HL-60 (cell line): ENCODE results near the gene WWOX.

ENCODE experiments used
- DNase-seq, 2 experiments: peaks; one replicate each; pipeline ENCODE4 v3.0.0-alpha.2; 2010 to 2020; ENCODE audit warnings: low read depth in 1 of 2, low spot score in 1 of 2
- H3K27ac ChIP-seq: fragments of 250-450 bp; sonication (Bioruptor Pico); replicated peaks from 2 replicates; pipeline ENCODE4 v1.5.1; 2020; ENCODE audit warnings: mild to moderate bottlenecking, moderate library complexity
- H3K27me3 ChIP-seq: fragments of 250-450 bp; sonication (Bioruptor Pico); 2 replicates; pipeline ENCODE4 v1.5.1; 2021; ENCODE audit warnings: mild to moderate bottlenecking, moderate library complexity; ENCODE audit not compliant: insufficient read depth, poor library complexity, severe bottlenecking
- H3K4me3 ChIP-seq: replicated peaks from 2 replicates; pipeline ENCODE4 v1.5.1; 2011; ENCODE audit warnings: mild to moderate bottlenecking, control low read depth, low read length; ENCODE audit not compliant: insufficient read depth
- GABPA ChIP-seq: IDR thresholded peaks from 2 replicates; pipeline ENCODE4 v1.6.1; 2012; ENCODE audit warnings: low read depth
- POLR2AphosphoS5 ChIP-seq: IDR thresholded peaks from 2 replicates; pipeline ENCODE4 v1.6.1; 2012; ENCODE audit warnings: low read depth
- SPI1 ChIP-seq: IDR thresholded peaks from 2 replicates; pipeline ENCODE4 v1.6.1; 2012; ENCODE audit warnings: low read depth, mild to moderate bottlenecking, borderline replicate concordance
- TF ChIP-seq, protein P1 (sequence below): IDR thresholded peaks from one replicate; pipeline ENCODE4 v1.5.1; 2011; ENCODE audit warnings: low read length, control low read depth, inconsistent platforms; ENCODE audit not compliant: insufficient read depth
- TF ChIP-seq, protein P2 (sequence below): IDR thresholded peaks from 2 replicates; pipeline ENCODE4 v1.6.1; 2012; ENCODE audit warnings: low read depth; ENCODE audit not compliant: insufficient replicate concordance

Gene WWOX

DNA sequence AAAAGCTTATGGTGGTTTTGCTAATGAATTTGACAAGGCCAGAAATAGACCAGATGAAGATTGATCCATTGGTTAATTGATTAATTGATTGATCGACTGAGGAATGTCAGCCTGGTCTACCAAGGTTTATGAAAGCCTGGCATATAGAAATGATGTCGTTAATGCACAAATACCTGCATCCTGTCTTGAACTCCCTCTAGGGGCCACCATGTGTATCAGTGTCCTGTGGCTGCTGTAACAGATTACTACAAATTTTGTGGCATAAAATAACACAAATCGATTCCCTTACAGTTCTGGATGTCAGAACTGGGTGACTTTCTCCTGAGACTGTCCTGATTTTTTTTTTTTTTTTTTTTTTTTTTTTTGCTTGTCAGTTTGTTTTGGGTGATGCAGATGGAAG lies 947.9 kb downstream of the WWOX start:
- DNase-seq, result peak in 1 of 2 experiments; percentile 4
- TF ChIP-seq POLR2AphosphoS5 (no peak), GABPA (no peak), SPI1 (no peak)
- TF ChIP-seq, protein P1, sequence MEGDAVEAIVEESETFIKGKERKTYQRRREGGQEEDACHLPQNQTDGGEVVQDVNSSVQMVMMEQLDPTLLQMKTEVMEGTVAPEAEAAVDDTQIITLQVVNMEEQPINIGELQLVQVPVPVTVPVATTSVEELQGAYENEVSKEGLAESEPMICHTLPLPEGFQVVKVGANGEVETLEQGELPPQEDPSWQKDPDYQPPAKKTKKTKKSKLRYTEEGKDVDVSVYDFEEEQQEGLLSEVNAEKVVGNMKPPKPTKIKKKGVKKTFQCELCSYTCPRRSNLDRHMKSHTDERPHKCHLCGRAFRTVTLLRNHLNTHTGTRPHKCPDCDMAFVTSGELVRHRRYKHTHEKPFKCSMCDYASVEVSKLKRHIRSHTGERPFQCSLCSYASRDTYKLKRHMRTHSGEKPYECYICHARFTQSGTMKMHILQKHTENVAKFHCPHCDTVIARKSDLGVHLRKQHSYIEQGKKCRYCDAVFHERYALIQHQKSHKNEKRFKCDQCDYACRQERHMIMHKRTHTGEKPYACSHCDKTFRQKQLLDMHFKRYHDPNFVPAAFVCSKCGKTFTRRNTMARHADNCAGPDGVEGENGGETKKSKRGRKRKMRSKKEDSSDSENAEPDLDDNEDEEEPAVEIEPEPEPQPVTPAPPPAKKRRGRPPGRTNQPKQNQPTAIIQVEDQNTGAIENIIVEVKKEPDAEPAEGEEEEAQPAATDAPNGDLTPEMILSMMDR, result peak; percentile 42
- TF ChIP-seq, protein P2, sequence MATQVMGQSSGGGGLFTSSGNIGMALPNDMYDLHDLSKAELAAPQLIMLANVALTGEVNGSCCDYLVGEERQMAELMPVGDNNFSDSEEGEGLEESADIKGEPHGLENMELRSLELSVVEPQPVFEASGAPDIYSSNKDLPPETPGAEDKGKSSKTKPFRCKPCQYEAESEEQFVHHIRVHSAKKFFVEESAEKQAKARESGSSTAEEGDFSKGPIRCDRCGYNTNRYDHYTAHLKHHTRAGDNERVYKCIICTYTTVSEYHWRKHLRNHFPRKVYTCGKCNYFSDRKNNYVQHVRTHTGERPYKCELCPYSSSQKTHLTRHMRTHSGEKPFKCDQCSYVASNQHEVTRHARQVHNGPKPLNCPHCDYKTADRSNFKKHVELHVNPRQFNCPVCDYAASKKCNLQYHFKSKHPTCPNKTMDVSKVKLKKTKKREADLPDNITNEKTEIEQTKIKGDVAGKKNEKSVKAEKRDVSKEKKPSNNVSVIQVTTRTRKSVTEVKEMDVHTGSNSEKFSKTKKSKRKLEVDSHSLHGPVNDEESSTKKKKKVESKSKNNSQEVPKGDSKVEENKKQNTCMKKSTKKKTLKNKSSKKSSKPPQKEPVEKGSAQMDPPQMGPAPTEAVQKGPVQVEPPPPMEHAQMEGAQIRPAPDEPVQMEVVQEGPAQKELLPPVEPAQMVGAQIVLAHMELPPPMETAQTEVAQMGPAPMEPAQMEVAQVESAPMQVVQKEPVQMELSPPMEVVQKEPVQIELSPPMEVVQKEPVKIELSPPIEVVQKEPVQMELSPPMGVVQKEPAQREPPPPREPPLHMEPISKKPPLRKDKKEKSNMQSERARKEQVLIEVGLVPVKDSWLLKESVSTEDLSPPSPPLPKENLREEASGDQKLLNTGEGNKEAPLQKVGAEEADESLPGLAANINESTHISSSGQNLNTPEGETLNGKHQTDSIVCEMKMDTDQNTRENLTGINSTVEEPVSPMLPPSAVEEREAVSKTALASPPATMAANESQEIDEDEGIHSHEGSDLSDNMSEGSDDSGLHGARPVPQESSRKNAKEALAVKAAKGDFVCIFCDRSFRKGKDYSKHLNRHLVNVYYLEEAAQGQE, result no peak
- no peak overlapping the region for H3K4me3 ChIP-seq
- H3K27ac ChIP-seq, result no peak overlapping the region
- H3K27me3 ChIP-seq, result no peaks in the 10 kb centered on the region

DNA sequence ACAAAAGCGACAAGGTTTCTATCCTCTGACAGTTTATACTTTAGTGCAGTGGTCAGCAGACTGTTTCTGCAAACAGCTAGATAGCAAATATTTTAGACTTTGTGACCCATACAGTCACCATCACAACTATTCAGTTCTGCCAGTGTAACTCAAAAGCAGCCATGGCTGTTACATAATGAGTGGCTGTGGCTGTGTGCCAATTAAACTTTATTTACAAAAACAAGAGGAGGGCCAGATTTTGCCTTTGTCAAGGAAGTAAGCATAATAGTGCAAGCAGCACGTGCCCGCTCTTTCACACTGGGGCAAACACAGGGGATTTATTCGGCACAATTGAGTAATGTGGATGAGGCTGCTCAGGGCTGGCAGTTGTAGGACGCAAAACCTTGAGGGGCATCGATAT lies 949.6 kb downstream of the WWOX start:
- TF ChIP-seq, protein P1, result no peak
- TF ChIP-seq SPI1 (no peak), GABPA (no peak), POLR2AphosphoS5 (no peak)
- TF ChIP-seq, protein P2, result no peak
- Histone ChIP-seq H3K27ac (no peak overlapping the region), H3K4me3 (no peak overlapping the region), H3K27me3 (no peaks in the 10 kb centered on the region)
- DNase-seq, result no peak

DNA sequence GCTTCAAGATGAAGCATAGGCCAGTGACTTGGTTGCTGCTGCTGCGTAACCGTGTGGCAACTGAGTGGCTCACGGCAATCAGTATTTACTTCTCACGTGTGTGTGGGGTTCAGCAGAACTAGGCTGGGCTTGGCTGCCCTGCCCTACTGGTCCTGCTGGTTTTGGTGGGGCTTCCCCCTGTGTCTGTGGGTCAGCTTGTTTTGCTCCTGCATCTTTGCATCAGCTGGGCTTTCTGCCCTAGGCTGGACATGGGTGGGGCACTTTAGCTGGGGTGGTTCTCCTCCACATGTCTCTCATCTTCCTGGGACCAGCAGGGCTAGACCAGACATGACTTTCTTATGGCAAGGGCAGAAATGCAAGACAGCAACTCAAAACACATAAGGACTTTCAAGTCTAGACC lies 950.6 kb downstream of the WWOX start:
- no peak for DNase-seq
- no peak overlapping the region for H3K27ac ChIP-seq

More for the DNA sequence above, 950.6 kb downstream of the WWOX start:
- TF ChIP-seq GABPA (no peak), SPI1 (no peak), POLR2AphosphoS5 (no peak)
- TF ChIP-seq, protein P1, result no peak
- TF ChIP-seq, protein P2, result no peak
- H3K4me3 ChIP-seq, result no peak overlapping the region
- no peaks in the 10 kb centered on the region for H3K27me3 ChIP-seq
